ENCODE results near the gene DDX11.
"Not testable (repeated sequence)": the region's sequence is repeated elsewhere in the genome, so short reads cannot be mapped to it uniquely, and the experiment has no call there.

The DDX11 gene

DNA sequence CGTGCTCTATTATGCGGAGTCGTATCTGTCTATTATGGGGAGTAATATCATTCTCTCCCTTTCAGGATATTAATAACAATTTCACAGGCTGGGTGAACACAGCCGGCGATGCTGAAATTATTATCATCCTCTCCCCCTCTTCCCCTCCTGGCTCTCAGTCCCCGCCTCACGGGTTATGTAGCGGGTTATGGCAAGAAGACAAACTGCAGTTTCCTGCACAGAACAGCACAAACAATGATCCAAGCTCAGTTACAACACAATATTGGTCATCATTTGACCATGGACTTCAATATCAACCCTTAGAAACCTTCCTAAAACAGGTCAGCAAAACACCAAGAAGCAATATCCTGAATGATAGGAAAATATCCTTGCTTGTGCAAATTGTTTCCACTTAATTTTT lies 50.5 kb downstream of the DDX11 start:
- DNase-seq (ENCODE audit: low spot score), result not testable (repeated sequence)

DNA sequence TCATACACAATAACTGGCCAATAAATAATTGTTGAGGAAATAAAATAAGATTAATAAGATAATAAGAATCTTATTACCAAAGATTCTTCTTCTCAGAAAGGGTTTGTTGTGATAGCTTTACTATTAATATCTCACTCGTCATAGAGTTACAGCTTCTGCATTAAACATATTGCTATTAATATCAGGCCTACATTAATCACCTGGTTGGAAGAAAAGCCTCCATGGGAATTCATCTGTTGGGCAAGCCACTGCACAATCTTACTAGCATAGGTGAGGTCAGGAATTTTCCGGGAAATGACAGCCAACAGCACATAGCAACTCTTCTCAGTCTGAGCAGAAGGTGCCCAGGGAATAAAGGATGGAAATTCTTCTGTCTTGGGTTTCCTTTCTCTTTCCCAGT lies 51.5 kb downstream of the DDX11 start:
- not testable (repeated sequence) for DNase-seq (ENCODE audit: low spot score)

DNA sequence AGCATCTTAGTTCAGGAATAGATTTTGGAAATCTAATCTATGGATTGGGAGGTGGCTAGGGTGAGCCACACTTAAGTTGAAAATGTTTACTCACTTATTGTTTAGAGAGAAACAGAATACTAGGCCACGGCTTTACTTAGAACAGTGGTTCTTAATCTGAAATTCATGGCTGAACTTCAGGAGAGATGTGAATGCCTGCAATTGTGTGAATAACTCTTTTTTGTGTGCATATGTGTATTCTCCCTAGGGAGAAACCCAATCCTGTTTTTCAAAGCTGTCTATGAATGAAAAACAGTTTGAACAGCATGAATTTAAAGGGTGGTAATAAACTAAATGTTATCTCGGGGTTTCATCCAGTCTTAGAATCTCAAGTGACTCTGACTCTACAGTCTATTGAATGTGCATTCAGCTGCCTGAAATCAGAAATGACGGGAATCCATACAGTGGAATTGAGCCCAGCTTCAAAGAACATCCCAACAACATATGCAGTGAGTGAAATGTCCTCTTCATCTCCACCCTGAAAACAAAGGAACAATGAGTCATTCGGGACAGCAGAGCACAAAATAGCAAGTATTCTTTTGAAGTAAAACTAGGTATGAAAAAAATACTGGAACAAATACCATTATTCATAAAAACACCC lies 53.7 kb downstream of the DDX11 start:
- DNase-seq (ENCODE audit: low spot score), result not testable (repeated sequence)

DNA sequence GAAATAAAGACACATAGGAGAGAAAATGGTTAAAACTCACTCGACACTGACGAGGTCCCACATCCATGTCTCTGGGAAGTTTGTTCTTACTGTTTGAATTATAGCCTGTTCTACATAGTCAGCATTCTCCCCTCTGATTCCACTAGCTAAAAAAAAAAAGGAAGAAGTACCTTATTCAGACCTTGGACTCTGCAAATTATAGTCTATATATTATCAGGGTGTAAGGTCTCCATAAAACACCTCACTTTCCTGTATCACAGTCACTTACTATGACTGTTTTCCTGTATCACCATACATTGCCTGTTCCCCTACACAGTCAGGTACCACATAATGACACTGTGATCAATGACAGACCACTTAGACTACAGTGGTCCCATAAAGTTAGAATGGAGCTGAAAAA lies 62.9 kb downstream of the DDX11 start:
- not testable (repeated sequence) for DNase-seq (ENCODE audit: low spot score)

DNA sequence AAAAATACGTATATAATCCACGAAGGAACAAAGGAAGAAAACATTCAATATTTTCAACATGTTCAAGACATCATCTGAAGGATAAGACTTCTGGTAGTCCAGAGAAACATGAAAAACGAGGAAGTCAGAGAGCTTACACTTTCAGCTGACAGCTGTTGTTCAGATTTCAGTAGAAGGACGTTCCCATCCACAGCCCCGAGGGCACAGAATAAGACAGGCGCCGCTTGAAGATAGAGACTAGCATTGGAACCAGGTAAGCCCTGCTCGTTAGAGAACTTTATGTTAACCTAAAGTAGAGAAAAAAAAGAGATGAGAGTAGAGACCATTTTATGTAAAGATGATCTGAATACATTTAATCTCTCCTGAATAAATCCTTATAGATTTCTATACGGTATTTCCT lies 71.1 kb downstream of the DDX11 start:
- DNase-seq (ENCODE audit: low spot score), result not testable (repeated sequence)

DNA sequence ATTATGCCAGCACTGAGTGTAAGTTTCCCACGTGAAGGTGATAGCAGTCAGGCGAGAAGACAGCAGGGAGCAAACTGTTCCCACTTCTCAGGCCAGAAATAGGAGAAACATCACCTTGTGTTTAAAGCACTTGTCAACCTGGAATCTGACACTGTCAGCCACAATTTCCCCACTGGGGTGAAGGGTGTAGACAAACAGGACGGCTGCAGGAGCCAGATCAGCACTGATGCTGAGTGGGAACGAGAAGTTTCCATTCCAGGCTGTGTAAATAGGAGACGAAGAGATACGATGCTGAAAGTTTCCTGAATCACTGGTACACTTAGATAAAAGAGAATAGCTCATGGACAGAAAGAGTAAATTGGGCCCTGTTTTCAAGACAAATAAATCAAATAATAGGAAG lies 71.6 kb downstream of the DDX11 start:
- not testable (repeated sequence) for DNase-seq (ENCODE audit: low spot score)

DNA sequence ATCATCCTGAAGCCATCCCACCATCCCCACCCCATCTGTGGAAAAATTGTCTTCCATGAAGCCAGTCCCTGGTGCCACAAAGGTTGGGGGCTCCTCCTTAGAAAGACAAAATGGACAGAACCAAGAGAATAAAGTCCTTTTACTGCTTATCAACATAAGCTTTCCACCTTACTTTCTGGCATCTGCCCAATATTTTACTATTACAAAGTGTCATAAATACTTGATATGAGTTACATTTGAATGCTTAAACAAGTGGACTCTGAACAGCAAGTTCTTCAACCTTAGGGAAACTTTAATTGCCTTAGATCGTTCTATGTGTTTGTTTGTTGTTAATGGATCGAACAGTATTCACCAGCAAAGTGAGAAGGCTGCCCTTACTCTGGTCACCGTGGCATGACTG lies 73.8 kb downstream of the DDX11 start:
- not testable (repeated sequence) for DNase-seq (ENCODE audit: low spot score)

DNA sequence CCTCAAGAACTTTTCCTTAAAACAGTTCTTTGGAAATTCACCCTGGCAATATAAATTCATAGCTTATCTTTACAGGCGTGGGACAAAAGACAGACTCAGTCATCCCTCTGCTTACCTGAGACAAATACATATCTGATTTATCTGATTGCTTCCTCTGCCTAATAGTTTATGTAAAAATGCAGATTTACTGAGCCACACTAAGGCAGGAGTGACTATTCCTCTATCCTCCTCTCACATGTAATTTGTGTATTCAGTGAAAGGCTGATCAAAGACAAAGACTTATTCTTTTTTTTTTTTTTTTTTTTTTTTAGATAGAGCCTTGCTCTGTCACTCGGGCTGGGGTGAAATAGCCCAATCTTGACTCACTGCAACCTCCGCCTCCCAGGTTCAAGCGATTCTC lies 77.1 kb downstream of the DDX11 start:
- not testable (repeated sequence) for DNase-seq (ENCODE audit: low spot score)

Measured in NAMALWA (cell line).